GM12875 (cell line): ENCODE data around the gene RPA1.

Source experiments
- H3K4me3 ChIP-seq: one replicate; pipeline ENCODE4 v1.5.1; 2011; ENCODE audit warnings: low read depth, low read length, control low read depth
- CTCF ChIP-seq: IDR thresholded peaks from 2 replicates; pipeline ENCODE4 v1.5.1; 2011; ENCODE audit warnings: low read depth, mild to moderate bottlenecking, control low read depth, inconsistent platforms, low read length, moderate library complexity, borderline replicate concordance; ENCODE audit not compliant: insufficient read depth

RPA1 gene

GRCh38 chr17:1931844-1932579, 102.2 kb downstream of the RPA1 start:
- no peak for TF ChIP-seq CTCF
- H3K4me3 ChIP-seq: no peak overlapping the region

- H3K4me3 ChIP-seq: no peak overlapping the region
- no peak for TF ChIP-seq CTCF
These were observed 104.3 kb downstream of the RPA1 start for GRCh38 chr17:1933875-1934715.

DNA sequence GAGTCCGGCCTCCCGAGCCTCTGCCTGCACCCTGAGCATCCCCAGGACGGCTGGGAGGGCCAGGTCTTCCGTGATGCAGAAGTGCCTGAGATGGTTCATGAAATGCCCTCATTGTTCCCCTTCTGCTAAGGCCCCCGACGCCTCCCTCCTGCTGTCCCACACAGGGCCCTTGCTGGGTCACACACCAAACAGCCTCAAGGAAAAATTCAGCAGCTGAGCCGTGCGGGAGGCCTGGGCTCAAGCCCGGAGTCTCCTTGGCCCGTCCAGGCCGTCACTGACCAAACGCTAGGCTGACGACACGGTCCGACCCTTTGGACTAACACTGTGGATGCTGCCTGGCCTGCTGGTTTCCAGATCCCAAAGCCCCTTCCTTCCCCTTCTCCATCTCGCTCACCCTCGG, 105.1 kb downstream of the RPA1 start:
- no peak for TF ChIP-seq CTCF
- no peak overlapping the region for H3K4me3 ChIP-seq

GRCh38 chr17:1936766-1937165, 107.0 kb downstream of the RPA1 start:
- no peak for TF ChIP-seq CTCF

GRCh38 chr17:1937461-1937860, 107.7 kb downstream of the RPA1 start:
- TF ChIP-seq CTCF: no peak

More at GRCh38 chr17:1936766-1937165, 107.0 kb downstream of the RPA1 start:
- H3K4me3 ChIP-seq: no peak overlapping the region

GRCh38 chr17:1939981-1940809, 110.4 kb downstream of the RPA1 start:
- TF ChIP-seq CTCF: no peak
- H3K4me3 ChIP-seq: no peak overlapping the region

More at GRCh38 chr17:1937461-1937860, 107.7 kb downstream of the RPA1 start:
- H3K4me3 ChIP-seq: no peak overlapping the region
